ENCODE data around the gene PCNP.
"Not testable (repeated sequence)": the region's sequence is repeated elsewhere in the genome, so short reads cannot be mapped to it uniquely, and the experiment has no call there.

The PCNP gene

DNA sequence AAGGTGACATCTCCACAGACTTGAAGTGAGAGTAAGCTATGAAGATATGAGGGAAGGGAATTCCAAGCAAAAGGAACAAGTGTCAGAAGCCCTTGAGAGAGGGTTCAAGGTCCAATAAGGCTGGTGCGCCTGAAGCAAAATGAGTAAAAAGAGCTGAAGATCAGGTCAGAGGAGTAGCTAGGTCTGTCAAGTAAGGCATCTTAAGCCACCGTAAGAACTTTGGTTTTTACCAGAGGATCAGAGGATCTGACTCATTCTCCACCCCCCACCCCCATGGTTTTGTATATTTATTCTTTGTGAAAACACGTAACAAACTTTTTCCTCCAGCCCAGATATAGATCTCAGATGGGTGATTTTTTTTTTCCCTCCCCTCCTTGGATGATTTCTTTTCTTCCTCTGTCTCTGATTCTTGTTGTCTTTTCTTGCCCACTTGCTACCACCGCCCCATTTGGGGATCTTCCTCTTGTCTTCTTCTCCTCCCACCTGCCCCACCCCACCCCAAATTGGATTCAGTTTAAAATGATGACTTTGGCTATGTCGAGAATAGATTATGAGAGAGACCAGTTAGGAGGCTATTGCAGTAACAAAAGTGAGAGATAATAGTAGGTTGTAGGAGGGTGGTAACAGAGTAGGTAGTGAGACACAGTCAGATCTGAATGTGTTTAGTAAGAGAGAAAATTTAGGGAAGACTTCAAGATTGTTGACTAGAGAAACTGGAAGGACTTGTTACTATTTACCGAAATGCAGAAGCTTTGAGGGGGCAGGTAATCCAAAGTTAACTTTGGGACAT is 6.3 kb upstream of the PCNP start:
- DNase-seq: peak; percentile 48 to 69

DNA sequence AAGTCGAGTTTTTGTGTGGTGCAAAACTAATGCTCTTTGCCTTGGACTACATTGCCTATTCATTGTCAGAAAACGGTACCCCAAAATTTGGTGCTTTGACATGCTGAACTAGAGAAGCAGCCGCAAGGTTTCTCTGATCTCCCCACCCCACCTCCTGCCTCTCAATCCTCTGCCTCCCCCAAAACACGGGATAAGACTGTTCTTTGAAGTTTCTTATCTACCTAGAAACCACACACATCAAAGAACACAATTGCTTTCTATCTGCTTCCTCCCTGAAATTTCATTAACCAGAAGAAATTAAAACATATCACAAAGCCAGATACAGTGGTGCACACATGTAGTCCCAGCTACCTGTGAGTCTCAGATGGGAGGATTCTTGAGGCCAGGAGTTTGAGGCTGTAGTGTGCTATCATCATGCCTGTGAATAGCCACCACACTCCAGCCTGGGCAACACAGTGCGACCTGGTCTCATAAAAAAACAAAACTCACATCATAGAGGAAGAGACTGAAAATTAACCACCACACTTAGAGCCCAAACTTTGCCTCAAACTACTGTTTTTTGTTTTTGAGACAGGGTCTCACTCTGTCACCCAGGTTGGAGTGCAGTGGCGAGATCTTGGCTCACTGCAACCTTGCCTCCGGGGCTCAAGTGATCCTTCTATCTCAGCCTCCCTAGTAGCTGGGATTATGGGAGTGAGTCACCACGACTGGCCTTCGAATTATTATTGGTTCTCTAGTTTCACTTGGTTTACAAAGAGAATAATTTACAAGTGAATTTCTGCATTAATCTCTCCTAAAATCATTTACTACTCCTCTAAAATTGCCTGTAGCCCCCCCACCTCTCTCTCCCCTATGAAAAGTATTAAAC is 2.7 kb upstream of the PCNP start:
- DNase-seq: no peak

DNA sequence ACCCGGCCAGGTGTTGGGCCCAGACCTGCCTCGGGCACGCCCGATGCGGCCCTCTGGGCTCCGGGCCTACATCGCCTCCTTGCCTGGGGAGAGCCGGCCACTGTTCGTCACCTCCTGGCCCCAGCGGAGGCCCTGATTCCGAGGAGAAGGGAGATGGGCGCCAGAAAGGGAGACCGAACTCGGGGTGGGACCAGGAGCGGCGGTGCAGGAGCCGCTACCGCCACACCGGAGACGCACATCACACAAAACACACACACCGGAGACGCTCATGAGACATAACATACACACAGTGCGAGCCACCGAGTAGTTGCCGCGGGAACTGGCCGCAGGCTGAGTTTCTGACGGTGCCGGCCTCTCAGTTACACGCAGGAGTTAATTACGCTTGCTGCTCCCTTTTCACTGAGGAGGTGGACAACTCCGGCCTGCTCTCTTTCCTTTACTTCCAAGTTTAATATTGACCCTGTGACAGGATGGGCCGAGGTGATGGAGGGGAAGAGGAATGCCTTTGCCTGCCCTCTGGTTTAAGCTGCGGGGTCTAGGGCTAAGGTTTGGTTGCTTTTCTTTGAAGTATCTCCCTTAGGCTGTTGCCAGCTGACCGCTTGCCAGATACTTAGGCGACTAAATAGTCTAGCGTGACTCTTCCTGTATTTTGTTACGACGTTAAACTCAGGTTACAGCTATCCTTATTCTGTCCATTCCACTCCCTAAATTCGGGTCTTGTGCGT is 570 bp downstream of the PCNP start:
- peak; percentile 55 to 57 for DNase-seq

DNA sequence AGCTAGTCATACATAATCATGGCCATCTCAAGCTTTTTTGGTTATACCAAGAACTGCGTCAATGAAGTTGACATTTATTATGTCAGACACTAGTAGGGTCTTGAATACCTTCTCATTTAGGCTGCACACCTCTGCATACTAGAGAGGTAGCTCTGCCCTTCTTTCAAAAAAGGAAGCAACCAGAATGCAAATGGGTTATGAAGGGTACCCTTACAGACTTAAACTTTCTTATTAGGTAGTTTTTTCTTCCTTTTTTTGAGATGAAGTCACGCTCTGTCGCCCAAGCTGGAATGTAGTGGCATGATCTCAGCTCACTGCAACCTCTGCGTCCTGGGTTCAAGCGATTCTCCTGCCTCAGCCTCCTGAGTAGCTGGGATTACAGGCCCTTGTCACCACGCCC is 3.3 kb downstream of the PCNP start:
- no peak for DNase-seq

DNA sequence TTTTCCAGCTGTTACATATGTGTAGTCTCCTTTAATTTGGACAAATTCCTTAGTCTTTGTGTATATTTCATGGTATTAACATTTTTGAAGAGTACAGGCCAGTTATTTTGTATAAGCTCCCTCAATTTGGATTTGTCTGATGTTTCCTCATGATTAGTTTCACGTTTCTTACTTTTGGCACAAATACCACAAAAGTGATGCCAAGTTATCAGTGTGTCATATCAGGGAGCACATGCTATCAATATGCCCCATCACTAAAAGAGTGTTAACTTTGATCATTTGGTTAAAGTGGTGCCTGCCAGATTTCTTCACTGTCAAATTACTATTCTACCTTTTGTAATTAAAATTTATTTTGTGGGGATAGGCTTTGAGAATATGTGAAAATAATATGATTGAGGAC is 14.6 kb downstream of the PCNP start:
- DNase-seq: no peak

DNA sequence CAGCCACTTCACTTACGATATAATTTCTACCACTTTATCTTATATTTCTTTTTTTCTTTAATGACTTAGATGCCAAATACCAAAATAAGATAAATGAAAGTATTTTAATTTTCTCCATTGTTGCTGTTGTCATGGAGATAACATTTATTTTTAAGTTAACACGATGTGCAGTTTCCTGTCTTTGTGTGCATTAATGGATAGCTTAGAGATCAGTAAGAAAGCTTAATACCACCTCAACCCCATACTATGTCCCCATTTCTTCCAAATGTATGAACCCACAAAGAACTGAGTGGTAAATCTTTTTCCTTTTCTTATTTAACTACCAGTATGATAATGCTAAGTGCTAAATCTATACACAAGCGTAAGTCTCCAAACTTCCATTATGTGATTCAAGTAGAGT is 17.1 kb downstream of the PCNP start:
- no peak for DNase-seq

DNA sequence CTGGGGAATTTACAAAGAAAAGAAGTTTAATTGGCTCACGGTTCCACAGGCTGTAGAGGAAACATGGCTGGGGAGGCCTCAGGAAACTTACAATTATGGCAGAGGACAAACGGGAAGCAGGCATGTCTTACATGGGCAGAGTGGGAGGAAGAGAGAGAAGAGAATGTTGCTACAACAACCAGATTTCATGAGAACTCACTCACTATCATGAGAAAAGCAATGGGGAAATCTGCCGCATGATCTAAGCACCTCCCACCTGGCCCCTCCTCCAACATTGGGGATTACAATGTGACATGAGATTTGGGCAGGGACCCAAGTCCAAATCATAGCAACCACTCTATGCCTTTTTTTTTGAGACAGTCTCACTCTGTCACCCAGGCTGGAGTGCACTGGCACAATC is 28.8 kb downstream of the PCNP start:
- DNase-seq: no peak

DNA sequence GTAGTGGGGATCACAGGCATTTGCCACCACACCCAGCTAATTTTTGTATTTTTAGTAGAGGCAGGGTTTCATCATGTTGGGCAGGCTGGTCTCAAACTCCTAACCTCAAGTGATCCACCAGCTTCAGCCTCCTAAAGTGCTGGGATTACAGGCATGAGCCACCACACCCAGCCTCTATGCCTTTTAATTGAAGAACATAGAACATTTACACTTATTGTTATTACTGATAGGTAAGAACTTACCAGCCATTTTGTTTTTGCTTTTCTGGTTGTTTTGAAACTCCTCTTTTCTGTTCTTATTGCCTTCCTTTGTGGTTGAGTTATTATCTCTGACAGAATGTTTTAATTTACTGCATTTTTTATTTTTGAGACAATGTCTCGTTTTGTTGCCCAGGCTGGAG is 29.2 kb downstream of the PCNP start:
- no peak for DNase-seq

DNA sequence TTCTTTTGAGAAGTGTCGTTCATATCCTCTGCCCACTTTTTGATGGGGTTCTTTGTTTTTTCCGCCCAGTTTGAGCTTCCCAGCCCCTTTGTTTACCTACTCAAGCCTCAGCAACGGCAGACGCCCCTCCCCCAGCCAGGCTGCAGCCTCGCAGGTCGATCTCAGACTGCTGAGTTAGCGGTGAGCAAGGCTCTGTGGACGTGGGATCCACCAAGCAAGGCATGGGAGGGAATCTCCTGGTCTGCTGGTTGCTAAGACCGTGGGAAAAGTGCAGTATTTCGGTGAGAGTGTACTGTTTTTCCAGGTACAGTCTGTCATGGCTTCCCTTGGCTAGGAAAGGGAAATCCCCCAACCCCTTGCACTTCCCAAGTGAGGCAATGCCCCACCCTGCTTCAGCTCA is 31.4 kb downstream of the PCNP start:
- DNase-seq: not testable (repeated sequence)

DNA sequence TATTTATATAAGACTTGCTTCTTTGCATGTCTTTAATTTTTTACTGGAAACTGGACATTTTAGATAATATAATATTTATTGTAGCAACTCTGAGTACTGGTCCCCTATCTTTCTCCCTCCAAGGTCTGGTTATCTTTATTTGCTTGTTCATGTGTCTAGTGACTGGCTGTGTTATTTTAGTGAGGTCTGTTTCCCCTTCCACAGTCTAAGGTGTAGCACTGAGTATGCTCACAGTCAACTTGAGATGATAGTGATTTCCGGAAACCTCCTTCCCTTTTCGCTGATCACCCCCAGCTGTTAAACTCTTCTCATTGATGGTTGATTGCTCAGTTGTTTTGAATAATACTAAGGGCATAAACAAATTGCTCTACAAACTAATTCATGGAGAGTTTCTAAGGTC is 37.0 kb downstream of the PCNP start:
- DNase-seq: no peak

DNA sequence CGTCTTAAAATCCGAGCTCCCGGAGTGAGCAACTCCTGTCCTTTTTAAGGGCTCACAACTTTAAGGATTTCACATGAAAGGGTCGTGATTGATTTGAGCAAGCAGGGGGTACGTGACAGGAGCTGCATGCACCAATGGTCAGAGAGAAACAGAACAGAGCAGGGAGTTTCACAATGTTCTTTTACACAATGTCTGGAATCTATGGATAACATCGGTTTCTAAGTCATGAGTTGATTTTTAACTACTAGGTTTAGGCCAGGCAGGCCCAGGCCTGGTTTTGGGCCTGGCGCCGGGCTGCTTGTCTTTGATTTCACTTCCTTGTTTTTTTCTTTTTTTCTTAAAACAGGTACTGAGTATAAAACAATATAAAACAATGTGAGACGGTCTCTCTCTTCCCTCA is 39.0 kb downstream of the PCNP start:
- not testable (repeated sequence) for DNase-seq

DNA sequence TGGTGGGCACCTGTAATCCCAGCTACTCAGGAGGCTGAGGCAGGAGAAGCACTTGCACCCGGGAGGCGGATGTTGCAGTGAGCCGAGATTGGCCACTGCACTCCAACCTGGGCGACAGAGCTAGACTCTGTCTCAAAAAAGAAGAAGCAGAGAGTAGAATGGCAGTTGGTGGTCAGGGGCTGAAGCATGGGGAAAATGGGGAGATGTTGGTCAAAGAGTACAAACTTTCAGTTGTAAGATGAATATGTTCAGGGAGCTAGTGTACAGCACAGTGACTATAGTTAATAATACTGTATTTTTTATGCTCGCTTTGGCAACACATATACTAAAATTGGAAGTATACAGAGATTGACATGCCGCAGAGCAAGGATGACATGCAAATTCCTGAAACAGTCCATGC is 41.5 kb downstream of the PCNP start:
- DNase-seq: no peak

DNA sequence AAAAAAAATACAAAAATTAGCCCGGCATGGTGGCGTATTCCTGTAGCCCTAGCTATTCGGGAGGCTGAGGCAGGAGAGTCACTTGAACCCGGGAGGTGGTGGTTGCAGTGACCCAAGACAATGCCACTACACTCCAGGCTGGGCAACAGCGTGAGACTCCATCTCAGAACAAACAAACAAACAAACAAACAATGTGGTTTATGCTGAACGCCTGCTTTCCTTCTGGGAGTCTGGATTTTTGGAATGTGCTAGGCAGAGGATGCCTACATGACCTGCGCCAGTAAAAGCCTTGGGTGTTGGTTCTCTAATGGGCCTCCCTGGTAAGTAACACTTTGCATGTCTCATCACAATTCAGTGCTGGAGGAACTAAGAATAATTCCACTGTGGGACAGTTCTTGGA is 43.5 kb downstream of the PCNP start:
- DNase-seq: no peak

DNA sequence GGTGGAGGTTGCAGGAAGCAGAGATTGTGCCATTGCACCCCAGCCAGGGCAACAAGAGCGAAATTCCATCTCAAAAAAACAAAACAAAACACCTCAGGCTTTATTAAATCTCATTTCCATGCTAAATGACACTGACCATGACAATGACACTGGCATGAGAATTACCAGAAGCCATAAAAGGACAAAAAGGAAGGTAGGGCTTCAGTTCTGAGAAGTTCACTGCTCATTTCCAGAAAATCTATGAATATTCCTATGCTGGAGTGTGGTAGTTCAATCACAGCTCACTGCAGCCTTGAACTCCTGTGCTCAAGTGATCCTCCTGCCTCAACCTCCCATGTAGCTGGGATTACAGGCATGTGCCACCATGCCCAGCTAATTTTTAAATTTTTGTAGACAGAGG is 44.7 kb downstream of the PCNP start:
- no peak for DNase-seq

DNA sequence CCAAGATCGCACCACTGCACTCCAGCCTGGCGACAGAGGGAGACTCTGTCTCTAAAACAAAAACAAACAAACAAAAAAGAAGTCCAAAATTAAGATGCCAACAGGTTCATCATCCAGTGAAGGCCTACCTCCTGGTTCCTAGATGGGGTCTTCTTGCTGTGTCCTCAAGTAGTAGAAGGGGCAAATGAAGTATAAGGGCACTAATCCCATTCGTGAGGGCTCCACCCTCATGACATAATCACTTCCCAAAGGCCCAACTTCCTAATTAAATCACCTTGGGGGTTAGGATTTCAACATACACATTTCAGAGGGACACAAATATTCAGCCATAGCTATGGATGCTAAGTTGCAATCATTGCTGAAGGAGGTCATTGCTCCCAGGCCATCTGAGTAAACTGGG is 45.8 kb downstream of the PCNP start:
- no peak for DNase-seq

DNA sequence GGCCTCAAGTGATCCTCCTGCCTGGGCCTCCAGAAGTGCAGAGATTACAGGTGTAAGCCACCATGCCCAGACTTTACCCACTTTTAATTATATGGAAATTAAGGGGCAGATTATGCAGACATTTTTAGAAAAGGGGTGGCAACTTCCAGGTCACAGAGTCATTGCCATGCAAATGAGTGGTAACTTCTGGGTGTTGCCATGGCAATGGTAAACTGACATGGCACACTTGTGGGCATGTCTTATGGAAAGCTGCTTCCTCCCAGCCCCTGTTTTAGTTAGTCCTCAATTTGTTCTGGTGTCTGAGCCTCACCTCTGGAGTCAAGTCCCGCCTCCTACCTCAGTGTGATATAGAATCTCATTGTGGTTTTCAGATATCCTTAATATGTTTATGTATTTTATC is 49.7 kb downstream of the PCNP start:
- DNase-seq: no peak

DNA sequence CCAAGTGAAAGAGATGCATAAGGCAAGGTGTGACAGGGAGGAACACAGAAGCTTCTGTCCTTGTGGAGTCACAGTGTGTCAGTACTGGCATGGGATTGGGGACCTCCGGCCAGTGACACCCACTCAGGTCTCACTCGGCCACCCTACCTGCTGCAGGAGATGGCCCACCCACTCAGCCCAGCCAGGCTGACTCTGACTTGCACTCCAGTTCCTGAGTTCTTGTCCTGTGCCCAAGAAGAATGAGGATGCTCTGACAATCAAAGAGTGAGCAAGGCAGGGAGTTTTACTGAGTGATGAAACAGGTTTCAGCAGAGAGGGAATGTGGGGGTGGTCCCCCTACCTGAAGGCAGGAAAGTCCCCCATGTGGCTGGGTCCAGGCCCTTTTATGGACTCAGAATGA is 50.9 kb downstream of the PCNP start:
- DNase-seq: no peak

DNA sequence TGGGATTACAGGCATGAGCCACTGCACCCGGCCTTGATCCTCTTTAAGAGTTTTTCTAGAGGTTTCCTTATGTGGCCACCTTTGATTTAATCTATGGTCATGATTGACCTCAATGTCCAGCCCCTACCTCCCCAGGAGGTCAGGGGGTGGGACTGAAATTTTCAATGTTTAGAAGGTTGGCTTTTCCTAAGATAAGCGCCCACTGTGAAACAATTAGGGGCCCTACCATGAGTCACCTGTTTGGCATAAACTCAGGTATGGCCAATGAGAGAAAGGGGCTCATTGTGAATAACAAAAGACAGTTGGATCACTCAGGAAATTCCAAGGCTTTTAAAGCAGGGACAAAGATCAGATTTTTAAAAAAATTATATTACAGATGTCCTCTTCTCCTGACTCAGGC is 51.9 kb downstream of the PCNP start:
- DNase-seq: no peak

DNA sequence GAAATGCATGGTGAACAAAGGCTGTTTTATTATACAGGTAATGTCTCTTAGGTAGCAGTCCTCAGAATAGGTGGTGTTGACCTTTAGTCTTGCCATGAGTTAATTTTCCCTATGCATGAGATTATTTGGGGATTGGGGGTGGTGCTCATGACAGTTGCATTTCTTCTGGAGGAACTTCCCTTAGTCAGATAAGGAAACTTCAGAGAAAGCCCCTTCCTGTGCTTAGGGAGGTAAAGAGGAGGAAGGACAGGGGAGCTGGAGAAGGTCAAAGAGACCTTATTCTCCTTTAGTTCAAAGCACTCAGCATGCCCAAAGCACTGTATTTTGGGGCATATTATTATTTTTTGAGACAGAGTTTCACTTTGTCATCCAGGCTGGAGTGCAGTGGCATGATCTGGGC is 55.2 kb downstream of the PCNP start:
- DNase-seq: no peak

DNA sequence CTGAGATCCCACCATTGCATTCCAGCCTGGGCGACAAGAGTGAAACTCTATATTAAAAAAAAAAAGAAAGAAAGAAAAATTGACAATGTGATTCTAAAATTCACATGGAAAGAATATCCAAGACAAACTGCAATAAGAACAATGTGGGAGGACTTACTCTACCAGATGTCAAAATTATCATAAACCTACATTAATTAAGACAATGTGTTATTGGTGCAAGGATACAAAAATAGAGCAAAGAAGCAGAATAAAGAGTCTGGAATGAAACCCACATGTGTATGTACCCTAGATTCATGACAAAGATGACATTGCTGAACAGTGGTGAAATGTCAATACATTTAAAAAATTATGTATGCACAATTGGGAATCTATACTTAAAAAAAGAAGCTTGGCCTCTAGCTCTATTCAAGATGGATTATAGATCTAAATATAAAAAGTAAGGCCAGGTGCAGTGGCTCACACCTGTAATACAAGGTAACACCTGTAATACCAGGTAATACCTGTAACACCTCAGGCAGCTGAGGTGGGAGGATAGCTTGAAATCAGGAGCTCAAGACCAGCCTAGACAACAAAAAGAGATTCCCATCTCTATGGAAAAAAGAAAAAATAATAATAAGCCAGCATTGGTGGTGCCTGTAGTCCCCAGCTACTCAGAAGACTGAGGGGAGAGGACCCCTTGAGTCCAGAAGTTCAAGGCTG is 57.3 kb downstream of the PCNP start:
- DNase-seq: no peak

DNA sequence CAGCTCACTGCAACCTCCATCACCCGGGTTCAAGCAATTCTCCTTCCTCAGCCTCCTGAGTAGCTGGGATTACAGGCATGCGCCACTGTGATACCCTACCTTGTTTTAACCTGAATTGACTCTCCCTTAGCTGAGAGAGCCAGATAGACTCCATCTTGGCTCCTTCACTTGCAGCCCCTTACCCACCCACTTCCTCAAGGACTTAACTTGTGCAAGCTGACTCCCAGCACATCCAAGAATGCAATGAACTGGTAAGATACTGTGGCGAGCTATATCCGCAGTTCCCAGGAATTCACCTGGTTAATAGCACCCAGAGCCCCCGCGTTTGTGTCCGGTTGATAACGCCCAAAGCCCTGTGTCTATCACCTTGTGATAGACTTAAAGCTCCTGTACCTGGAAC is 58.0 kb downstream of the PCNP start:
- not testable (repeated sequence) for DNase-seq

DNA sequence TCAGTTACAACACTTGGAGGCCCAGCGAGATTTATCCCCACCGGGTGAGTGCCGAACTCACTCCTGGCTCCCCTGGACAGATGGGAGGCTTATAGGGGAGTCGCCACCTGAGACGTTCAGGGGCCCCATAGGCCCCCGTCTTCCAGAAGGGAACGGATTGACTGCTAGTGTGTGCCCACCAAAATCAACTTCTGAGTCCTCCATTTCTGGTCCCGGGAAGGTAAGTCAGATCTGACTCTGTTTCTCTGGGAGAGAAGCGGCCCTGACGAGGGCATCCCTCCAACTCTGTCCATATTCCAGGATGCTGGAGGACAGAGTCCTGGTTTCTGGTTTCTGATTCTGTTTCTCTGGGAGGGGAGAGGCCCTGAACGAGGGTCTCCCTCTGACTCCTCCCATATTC is 58.6 kb downstream of the PCNP start:
- DNase-seq: no peak

DNA sequence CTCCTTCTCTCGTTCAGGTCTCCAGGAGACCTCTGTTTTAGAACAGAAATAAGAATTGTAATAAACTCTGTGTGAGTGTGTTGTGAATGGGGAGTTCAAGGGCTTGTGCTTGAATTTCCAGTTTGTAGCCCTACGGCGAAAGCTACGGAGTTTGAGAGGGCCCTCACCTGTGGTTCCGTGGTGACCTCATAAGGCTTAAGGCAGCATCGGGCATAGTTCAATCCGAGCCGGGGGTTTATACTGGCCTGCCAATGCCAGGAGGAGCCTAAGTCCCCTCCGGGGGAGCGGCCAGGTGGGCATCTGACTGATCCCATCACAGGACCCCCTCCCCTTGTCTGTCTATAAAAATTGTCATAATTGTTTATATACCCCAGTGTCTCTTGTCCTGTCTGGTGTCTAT is 59.2 kb downstream of the PCNP start:
- no peak for DNase-seq
